GM10248 (cell line): ENCODE results near the gene LAMA1.

Experiments
- CTCF ChIA-PET: fragments of 300-600 bp; sonication (Branson Sonifier 250); formaldehyde crosslinking; extraction: SDS; loops from one replicate; lab custom pipeline; 2021; ENCODE audit warnings: antibody characterized with exemption; lab: Yijun Ruan, JAX
- POLR2A ChIA-PET: fragments of 350-650 bp; sonication (Branson Sonifier 250); formaldehyde crosslinking; extraction: SDS; loops from one replicate; lab custom pipeline; 2020; ENCODE audit warnings: antibody characterized with exemption; lab: Yijun Ruan, JAX
- DNase-seq: peaks from one replicate; pipeline ENCODE4 v3.0.0; 2012; ENCODE audit errors: extremely low spot score
- CTCF ChIP-seq: IDR thresholded peaks from 2 replicates; pipeline ENCODE4 v1.5.1; 2012; ENCODE audit warnings: mild to moderate bottlenecking, low read depth; ENCODE audit errors: extremely low read depth, missing control alignments, control extremely low read depth

Gene LAMA1

GRCh38 chr18:7117390-7118355, at the start of gene LAMA1:
TSS of gene LAMA1 (minus strand) at chr18:7117797. CDS start at chr18:7117720, 77 bp downstream.
- ChIA-PET POLR2A (no interaction called here), CTCF (no interaction called here)
- no peak for TF ChIP-seq CTCF
- no peak for DNase-seq

- no peak for TF ChIP-seq CTCF
- DNase-seq, result no peak
- POLR2A ChIA-PET, result no interaction called here
- CTCF ChIA-PET, result interaction anchor here (1.2 to 1.4 kb wide), 3 partner anchors 11 to 44 kb away, joined by 3 read pairs; no protein-coding TSS in a partner anchor
These were observed 48.3 kb upstream of the LAMA1 start for GRCh38 chr18:7165846-7166393.

- no peak for TF ChIP-seq CTCF
- ChIA-PET POLR2A (no interaction called here), CTCF (interaction anchor here (1.4 kb wide), 1 partner anchor 13 kb away, joined by 3 read pairs; no protein-coding TSS in a partner anchor)
- no peak for DNase-seq
These were observed 46.9 kb upstream of the LAMA1 start for GRCh38 chr18:7164323-7165004.

GRCh38 chr18:7158216-7158615, 40.6 kb upstream of the LAMA1 start:
- ChIA-PET CTCF (no interaction called here), POLR2A (no interaction called here)
- no peak for TF ChIP-seq CTCF
- DNase-seq, result no peak

GRCh38 chr18:7157760-7158159, 40.2 kb upstream of the LAMA1 start:
- TF ChIP-seq CTCF, result no peak
- POLR2A ChIA-PET, result no interaction called here
- CTCF ChIA-PET, result no interaction called here
- DNase-seq, result no peak

- TF ChIP-seq CTCF, result no peak
- CTCF ChIA-PET, result no interaction called here
- POLR2A ChIA-PET, result no interaction called here
- DNase-seq, result no peak
These were observed 38.3 kb upstream of the LAMA1 start for GRCh38 chr18:7155887-7156286.
